Panc1 (cell line): ENCODE results near the gene MDH2. TPM values are rescaled to one million over a fixed set of nuclear protein-coding genes. Genes with fewer than 3 reads are reported as not detected.
"Not testable (repeated sequence)": the region's sequence is repeated elsewhere in the genome, so short reads cannot be mapped to it uniquely, and the experiment has no call there.

ENCODE experiments used
- ATAC-seq: fragments of 200-7000 bp; cut with Tn5 transposase; 2 replicates; pipeline ENCODE4 v1.9.1; 2020; ENCODE audit warnings: mild to moderate bottlenecking, moderate library complexity
- BruUV-seq: library from RNA; stranded (reverse); fragments of 400-500 nt; replicated peaks from 2 replicates; lab custom pipeline; 2021; lab: Mats Ljungman, UMichigan
- CTCF ChIA-PET: fragments of 300-600 bp; sonication (Branson Sonifier 250); formaldehyde crosslinking; loops from one replicate; lab custom pipeline; 2022; ENCODE audit warnings: antibody characterized with exemption; lab: Charles Lee
- POLR2A ChIA-PET: fragments of 300-600 bp; sonication (Branson Sonifier 250); formaldehyde crosslinking; loops from one replicate; lab custom pipeline; 2022; ENCODE audit warnings: antibody characterized with exemption; lab: Charles Lee
- DNase-seq: peaks from one replicate; pipeline ENCODE4 v3.0.0-alpha.2; 2010; ENCODE audit warnings: low read depth, low spot score
- H3K27ac ChIP-seq: 2 replicates; pipeline ENCODE4 v1.5.1; 2011; ENCODE audit warnings: mild to moderate bottlenecking, low read length, inconsistent platforms
- H3K27me3 ChIP-seq: fragments of 200-500 bp; sonication (Bioruptor generic); 2 replicates; pipeline ENCODE4 v1.6.0; 2014; ENCODE audit warnings: low read length, inconsistent platforms; ENCODE audit not compliant: control insufficient read depth, insufficient read depth
- H3K36me3 ChIP-seq: fragments of 200-500 bp; sonication (Bioruptor generic); 2 replicates; pipeline ENCODE4 v1.5.1; 2014; ENCODE audit warnings: inconsistent platforms, mild to moderate bottlenecking, low read length, moderate library complexity; ENCODE audit not compliant: control insufficient read depth, insufficient read depth
- H3K4me1 ChIP-seq: 2 replicates; pipeline ENCODE4 v1.5.1; 2011; ENCODE audit warnings: inconsistent platforms, mild to moderate bottlenecking, low read length, moderate library complexity; ENCODE audit not compliant: control insufficient read depth, insufficient read depth
- H3K4me3 ChIP-seq, 2 experiments: 2 replicates each; pipeline ENCODE4 v1.5.1; 2011 to 2012; ENCODE audit warnings: low read depth in 2 of 2, low read length in 2 of 2, mild to moderate bottlenecking in 2 of 2, inconsistent platforms in 1 of 2, moderate library complexity in 1 of 2
- H3K9me3 ChIP-seq: fragments of 200-500 bp; sonication (Bioruptor generic); 2 replicates; pipeline ENCODE4 v1.5.1; 2014; ENCODE audit warnings: low read depth, mild to moderate bottlenecking, inconsistent platforms, low read length, moderate library complexity; ENCODE audit not compliant: control insufficient read depth, insufficient read depth
- POLR2AphosphoS5 ChIP-seq: IDR thresholded peaks from 2 replicates; pipeline ENCODE4 v1.6.1; 2012; ENCODE audit warnings: mild to moderate bottlenecking, low read depth, low read length, moderate library complexity
- SIN3A ChIP-seq: IDR thresholded peaks from 2 replicates; pipeline ENCODE4 v1.6.1; 2012; ENCODE audit warnings: low read depth, mild to moderate bottlenecking, low read length, moderate library complexity, borderline replicate concordance; ENCODE audit not compliant: insufficient read depth
- TCF7L2 ChIP-seq: IDR thresholded peaks from 2 replicates; pipeline ENCODE4 v1.6.1; 2011; ENCODE audit warnings: mild to moderate bottlenecking, low read depth, low read length, inconsistent platforms
- in situ Hi-C: cut with HindIII; loops from 2 replicates; pipeline ENCODE4 v1.10.0; 2016; ENCODE audit warnings: low sequenced_read_pairs, low pct_unique_long_range_greater_than_20kb
- intact Hi-C: fragments of 100-400 bp; cut with micrococcal nuclease; formaldehyde crosslinking; loops from one replicate; pipeline ENCODE4 v1.10.0; 2022; ENCODE audit not compliant: unreplicated experiment
- total RNA-seq: library from RNA; stranded (reverse); gene quantifications from one replicate; pipeline ENCODE4 v1.2.1, GENCODE V29; 2021; ENCODE audit not compliant: unreplicated experiment
- TF ChIP-seq, protein P1 (sequence below): fragments of 450-650 bp; IDR thresholded peaks from 2 replicates; pipeline ENCODE4 v1.5.1; 2017; ENCODE audit warnings: mild to moderate bottlenecking
- TF ChIP-seq, protein P2 (sequence below), 2 experiments: IDR thresholded peaks; 2 replicates each; pipeline ENCODE4 v1.6.1; 2011 to 2012; ENCODE audit warnings: low read depth in 2 of 2, control low read depth in 1 of 2, low read length in 1 of 2, mild to moderate bottlenecking in 1 of 2, moderate library complexity in 1 of 2; ENCODE audit not compliant: insufficient read depth in 1 of 2

MDH2 gene
- total RNA-seq, 1 experiment from 2014 or later, result 365 TPM

DNA sequence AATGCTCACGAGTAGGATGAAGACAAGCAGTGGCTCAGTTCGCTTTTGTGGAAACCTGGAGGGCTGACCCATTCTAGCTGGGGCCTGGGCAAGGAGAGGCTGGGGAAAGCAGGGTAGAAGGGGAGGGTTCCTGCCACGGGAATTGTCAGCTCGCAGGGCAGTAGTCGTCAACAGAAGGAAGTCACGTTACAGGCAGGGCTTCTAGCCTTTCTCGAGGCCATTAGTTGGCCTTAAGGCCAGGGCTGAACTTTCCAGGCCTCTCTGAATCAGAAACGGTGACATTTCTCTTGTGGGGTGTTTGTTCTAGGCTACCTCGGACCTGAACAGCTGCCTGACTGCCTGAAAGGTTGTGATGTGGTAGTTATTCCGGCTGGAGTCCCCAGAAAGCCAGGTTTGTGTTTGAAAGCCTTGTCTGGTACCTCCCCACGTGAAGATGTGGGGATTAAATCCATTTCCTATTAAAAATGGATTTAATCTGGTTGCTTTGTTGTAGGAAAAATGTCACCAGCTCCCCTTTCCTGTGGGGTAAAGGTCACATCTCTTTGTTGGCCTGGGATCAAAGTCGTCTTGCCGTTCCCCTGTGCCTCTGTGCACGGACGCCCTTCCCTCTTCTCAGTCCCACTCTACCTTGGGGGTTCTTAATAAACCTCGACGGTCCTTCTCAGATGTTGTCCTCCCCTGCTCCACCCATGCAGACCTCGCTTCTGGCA is 9.4 kb downstream of the MDH2 start:
- no peak for DNase-seq
- TF ChIP-seq, protein P1, sequence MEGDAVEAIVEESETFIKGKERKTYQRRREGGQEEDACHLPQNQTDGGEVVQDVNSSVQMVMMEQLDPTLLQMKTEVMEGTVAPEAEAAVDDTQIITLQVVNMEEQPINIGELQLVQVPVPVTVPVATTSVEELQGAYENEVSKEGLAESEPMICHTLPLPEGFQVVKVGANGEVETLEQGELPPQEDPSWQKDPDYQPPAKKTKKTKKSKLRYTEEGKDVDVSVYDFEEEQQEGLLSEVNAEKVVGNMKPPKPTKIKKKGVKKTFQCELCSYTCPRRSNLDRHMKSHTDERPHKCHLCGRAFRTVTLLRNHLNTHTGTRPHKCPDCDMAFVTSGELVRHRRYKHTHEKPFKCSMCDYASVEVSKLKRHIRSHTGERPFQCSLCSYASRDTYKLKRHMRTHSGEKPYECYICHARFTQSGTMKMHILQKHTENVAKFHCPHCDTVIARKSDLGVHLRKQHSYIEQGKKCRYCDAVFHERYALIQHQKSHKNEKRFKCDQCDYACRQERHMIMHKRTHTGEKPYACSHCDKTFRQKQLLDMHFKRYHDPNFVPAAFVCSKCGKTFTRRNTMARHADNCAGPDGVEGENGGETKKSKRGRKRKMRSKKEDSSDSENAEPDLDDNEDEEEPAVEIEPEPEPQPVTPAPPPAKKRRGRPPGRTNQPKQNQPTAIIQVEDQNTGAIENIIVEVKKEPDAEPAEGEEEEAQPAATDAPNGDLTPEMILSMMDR, result no peak
- TF ChIP-seq POLR2AphosphoS5 (no peak), SIN3A (no peak), TCF7L2 (no peak)
- TF ChIP-seq, protein P2, sequence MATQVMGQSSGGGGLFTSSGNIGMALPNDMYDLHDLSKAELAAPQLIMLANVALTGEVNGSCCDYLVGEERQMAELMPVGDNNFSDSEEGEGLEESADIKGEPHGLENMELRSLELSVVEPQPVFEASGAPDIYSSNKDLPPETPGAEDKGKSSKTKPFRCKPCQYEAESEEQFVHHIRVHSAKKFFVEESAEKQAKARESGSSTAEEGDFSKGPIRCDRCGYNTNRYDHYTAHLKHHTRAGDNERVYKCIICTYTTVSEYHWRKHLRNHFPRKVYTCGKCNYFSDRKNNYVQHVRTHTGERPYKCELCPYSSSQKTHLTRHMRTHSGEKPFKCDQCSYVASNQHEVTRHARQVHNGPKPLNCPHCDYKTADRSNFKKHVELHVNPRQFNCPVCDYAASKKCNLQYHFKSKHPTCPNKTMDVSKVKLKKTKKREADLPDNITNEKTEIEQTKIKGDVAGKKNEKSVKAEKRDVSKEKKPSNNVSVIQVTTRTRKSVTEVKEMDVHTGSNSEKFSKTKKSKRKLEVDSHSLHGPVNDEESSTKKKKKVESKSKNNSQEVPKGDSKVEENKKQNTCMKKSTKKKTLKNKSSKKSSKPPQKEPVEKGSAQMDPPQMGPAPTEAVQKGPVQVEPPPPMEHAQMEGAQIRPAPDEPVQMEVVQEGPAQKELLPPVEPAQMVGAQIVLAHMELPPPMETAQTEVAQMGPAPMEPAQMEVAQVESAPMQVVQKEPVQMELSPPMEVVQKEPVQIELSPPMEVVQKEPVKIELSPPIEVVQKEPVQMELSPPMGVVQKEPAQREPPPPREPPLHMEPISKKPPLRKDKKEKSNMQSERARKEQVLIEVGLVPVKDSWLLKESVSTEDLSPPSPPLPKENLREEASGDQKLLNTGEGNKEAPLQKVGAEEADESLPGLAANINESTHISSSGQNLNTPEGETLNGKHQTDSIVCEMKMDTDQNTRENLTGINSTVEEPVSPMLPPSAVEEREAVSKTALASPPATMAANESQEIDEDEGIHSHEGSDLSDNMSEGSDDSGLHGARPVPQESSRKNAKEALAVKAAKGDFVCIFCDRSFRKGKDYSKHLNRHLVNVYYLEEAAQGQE (IDR thresholded peaks at IDR 0.05; ENCODE audit: insufficient read depth in 1 of 2, low read depth in 2 of 2, low read length in 1 of 2), result no peak
- Histone ChIP-seq H3K4me3 (no peak overlapping the region), H3K27me3 (no peaks in the 10 kb centered on the region), H3K4me1 (0 out of 2 replicates have a peak, but pooled peaks cover 9% of the 10 kb centered on the region), H3K9me3 (no peaks in the 10 kb centered on the region), H3K36me3 (peaks cover 27% of the 10 kb centered on the region), H3K27ac (no peak overlapping the region)
- no peak for ATAC-seq
- CTCF ChIA-PET, result no interaction called here
- POLR2A ChIA-PET, result interaction anchor here (1.1 kb wide), 1 partner anchor 10 kb away, joined by 3 read pairs; the partner anchor contains the start of genes MDH2 and STYXL1
- in situ Hi-C loops, result no loop called here
- intact Hi-C loops, result no loop called here
- BruUV-seq, result no TSS peak

DNA sequence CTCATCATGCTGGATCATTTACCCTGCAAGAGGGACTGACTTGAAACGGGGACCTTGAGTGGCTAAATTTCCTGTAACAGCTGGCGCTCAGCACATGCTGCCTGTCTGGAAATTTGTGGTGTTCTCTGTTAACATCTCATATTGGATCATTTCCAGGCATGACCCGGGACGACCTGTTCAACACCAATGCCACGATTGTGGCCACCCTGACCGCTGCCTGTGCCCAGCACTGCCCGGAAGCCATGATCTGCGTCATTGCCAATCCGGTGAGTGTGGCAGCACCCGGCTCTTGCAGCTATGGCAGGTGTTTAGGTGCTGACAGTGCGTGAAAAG is 9.9 kb downstream of the MDH2 start:
- CTCF ChIA-PET, result no interaction called here
- no TSS peak for BruUV-seq
- no peaks in the 10 kb centered on the region for H3K9me3 ChIP-seq
- in situ Hi-C loops (no loop called here), intact Hi-C loops (no loop called here)
- H3K4me1 ChIP-seq, result 0 out of 2 replicates have a peak, but pooled peaks cover 9% of the 10 kb centered on the region
- ATAC-seq (no peak), DNase-seq (no peak)
- no peaks in the 10 kb centered on the region for H3K27me3 ChIP-seq
- no peak overlapping the region for H3K27ac ChIP-seq
- POLR2A ChIA-PET, result no interaction called here
- TF ChIP-seq POLR2AphosphoS5 (no peak), SIN3A (no peak)
- TF ChIP-seq, protein P2 (IDR thresholded peaks at IDR 0.05; ENCODE audit: insufficient read depth in 1 of 2, low read depth in 2 of 2, low read length in 1 of 2), result no peak
- no peak overlapping the region for H3K4me3 ChIP-seq
- H3K36me3 ChIP-seq, result peaks cover 27% of the 10 kb centered on the region

DNA sequence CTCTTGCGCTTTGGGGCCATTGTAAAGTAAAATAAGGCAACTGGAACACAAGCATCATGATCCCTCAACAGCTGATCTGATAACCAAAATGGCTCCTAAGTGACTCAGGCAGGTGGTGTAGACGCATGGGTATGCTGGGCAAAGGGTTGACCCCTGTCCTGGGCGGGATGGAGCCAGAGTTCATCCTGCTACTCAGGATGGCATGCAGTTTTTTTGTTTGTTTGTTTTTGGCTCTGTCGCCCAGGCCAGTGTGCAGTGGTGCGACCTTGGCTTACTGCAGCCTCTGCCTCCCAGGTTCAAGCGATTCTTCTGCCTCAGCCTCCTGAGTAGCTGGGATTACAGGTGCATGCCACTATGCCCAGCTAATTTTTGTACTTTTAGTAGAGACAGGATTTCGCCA is 10.8 kb downstream of the MDH2 start:
- H3K9me3 ChIP-seq, H3K27me3 ChIP-seq, H3K4me1 ChIP-seq, in situ Hi-C loops, H3K4me3 ChIP-seq, intact Hi-C loops, DNase-seq, H3K27ac ChIP-seq, POLR2A ChIA-PET, ATAC-seq, CTCF ChIA-PET, BruUV-seq: not testable (repeated sequence)
- H3K36me3 ChIP-seq, result peaks cover 27% of the 10 kb centered on the region
